ENCODE results near the gene THEM5.

THEM5 gene

GRCh38 chr1:151867321-151867720, 13.8 kb upstream of the THEM5 start:
- no peak for TF ChIP-seq CTCF (IDR thresholded peaks at IDR 0.05; ENCODE audit: control extremely low read depth, extremely low read depth, low read depth, missing control alignments)
- ChIA-PET CTCF (interaction anchor here (1.2 kb wide), 1 partner anchor 15 kb away, joined by 3 read pairs; no protein-coding TSS in a partner anchor), POLR2A (no interaction called here)
- DNase-seq (ENCODE audit: extremely low spot score) = no peak

GRCh38 chr1:151864411-151864810, 10.9 kb upstream of the THEM5 start:
- no peak for TF ChIP-seq CTCF (IDR thresholded peaks at IDR 0.05; ENCODE audit: control extremely low read depth, extremely low read depth, low read depth, missing control alignments)
- no peak for DNase-seq (ENCODE audit: extremely low spot score)
- CTCF ChIA-PET = interaction anchor here (1.0 to 1.5 kb wide), 3 partner anchors 8 to 137 kb away, joined by 3 to 4 read pairs (median 3); no protein-coding TSS in a partner anchor
- POLR2A ChIA-PET = no interaction called here

- POLR2A ChIA-PET = no interaction called here
- CTCF ChIA-PET = interaction anchor here (1.0 kb wide), 1 partner anchor 139 kb away, joined by 3 read pairs; no protein-coding TSS in a partner anchor
- no peak for TF ChIP-seq CTCF (IDR thresholded peaks at IDR 0.05; ENCODE audit: control extremely low read depth, extremely low read depth, low read depth, missing control alignments)
- DNase-seq (ENCODE audit: extremely low spot score) = no peak
Observed at GRCh38 chr1:151862604-151863003, 9.1 kb upstream of the THEM5 start.

- POLR2A ChIA-PET = no interaction called here
- CTCF ChIA-PET = interaction anchor here (1.4 to 1.6 kb wide), 3 partner anchors 48 to 141 kb away, joined by 4 to 6 read pairs (median 4); partner anchors contain the start of gene THEM4
- no peak for DNase-seq (ENCODE audit: extremely low spot score)
- no peak for TF ChIP-seq CTCF (IDR thresholded peaks at IDR 0.05; ENCODE audit: control extremely low read depth, extremely low read depth, low read depth, missing control alignments)
Observed at GRCh38 chr1:151860504-151861187, 7.1 kb upstream of the THEM5 start.

GRCh38 chr1:151859891-151860293, 6.4 kb upstream of the THEM5 start:
- ChIA-PET POLR2A (no interaction called here), CTCF (interaction anchor here (1.2 to 1.6 kb wide), 4 partner anchors 23 to 142 kb away, joined by 4 to 6 read pairs (median 4); partner anchors contain the start of gene THEM4)
- no peak for DNase-seq (ENCODE audit: extremely low spot score)
- TF ChIP-seq CTCF (IDR thresholded peaks at IDR 0.05; ENCODE audit: control extremely low read depth, extremely low read depth, low read depth, missing control alignments) = no peak

- DNase-seq (ENCODE audit: extremely low spot score) = no peak
- POLR2A ChIA-PET = no interaction called here
- no peak for TF ChIP-seq CTCF (IDR thresholded peaks at IDR 0.05; ENCODE audit: control extremely low read depth, extremely low read depth, low read depth, missing control alignments)
- CTCF ChIA-PET = interaction anchor here (1.2 to 1.9 kb wide), 8 partner anchors 11 to 143 kb away, joined by 3 to 6 read pairs (median 4); partner anchors contain the start of genes C2CD4D and THEM4
Observed at GRCh38 chr1:151858886-151859665, 5.6 kb upstream of the THEM5 start.

Data from GM10248 (cell line).